PC-3 (cell line): Measurements from ENCODE around the gene MAN1B1. TPM values are rescaled to one million over a fixed set of nuclear protein-coding genes. Genes with fewer than 3 reads are reported as not detected.
"Not testable (repeated sequence)": the region's sequence is repeated elsewhere in the genome, so short reads cannot be mapped to it uniquely, and the experiment has no call there.

Experiments used
- ATAC-seq: fragments of 200-7000 bp; cut with Tn5 transposase; 2 replicates; pipeline ENCODE4 v1.9.1; 2020; ENCODE audit warnings: mild to moderate bottlenecking, moderate library complexity
- BruUV-seq: library from RNA; stranded (reverse); fragments of 400-500 nt; replicated peaks from 2 replicates; lab custom pipeline; 2021; lab: Mats Ljungman, UMichigan
- CTCF ChIA-PET: fragments of 300-600 bp; sonication (Branson Sonifier 250); formaldehyde crosslinking; loops from one replicate; lab custom pipeline; 2022; ENCODE audit warnings: antibody characterized with exemption; lab: Charles Lee
- POLR2A ChIA-PET: fragments of 300-600 bp; sonication (Branson Sonifier 250); formaldehyde crosslinking; loops from one replicate; lab custom pipeline; 2022; ENCODE audit warnings: antibody characterized with exemption; ENCODE audit not compliant: unreplicated experiment; lab: Charles Lee
- DNase-seq: peaks from one replicate; pipeline ENCODE4 v3.0.0-alpha.2; 2015
- H2AFZ ChIP-seq: fragments of 300-600 bp; sonication (generic); 2 replicates; pipeline ENCODE4 v1.6.0; 2016; ENCODE audit warnings: antibody characterized with exemption, low read length
- H3F3A ChIP-seq: fragments of 300-600 bp; sonication (generic); one replicate; pipeline ENCODE4 v1.6.0; 2017; ENCODE audit warnings: antibody characterized with exemption, low read length, control low read depth, mild to moderate bottlenecking; ENCODE audit not compliant: unreplicated experiment
- H3K27ac ChIP-seq: fragments of 300-600 bp; sonication (generic); 2 replicates; pipeline ENCODE4 v1.5.1; 2016; ENCODE audit warnings: mild to moderate bottlenecking, low read length
- H3K27me3 ChIP-seq: fragments of 300-600 bp; sonication (generic); 2 replicates; pipeline ENCODE4 v1.6.1; 2016; ENCODE audit warnings: low read length, mixed read lengths
- H3K36me3 ChIP-seq: fragments of 300-600 bp; sonication (generic); 2 replicates; pipeline ENCODE4 v1.6.1; 2016; ENCODE audit warnings: low read depth, mixed run types, low read length, mixed read lengths
- H3K4me1 ChIP-seq: fragments of 300-600 bp; sonication (generic); 2 replicates; pipeline ENCODE4 v1.5.1; 2016; ENCODE audit warnings: low read length; ENCODE audit not compliant: insufficient read depth
- H3K4me2 ChIP-seq: fragments of 300-600 bp; sonication (generic); 2 replicates; pipeline ENCODE4 v1.6.0; 2016; ENCODE audit warnings: low read length
- H3K4me3 ChIP-seq: fragments of 300-600 bp; sonication (generic); 2 replicates; pipeline ENCODE4 v1.5.1; 2016; ENCODE audit warnings: mild to moderate bottlenecking, low read length, mixed read lengths
- H3K79me2 ChIP-seq: fragments of 300-600 bp; sonication (generic); 2 replicates; pipeline ENCODE4 v1.6.1; 2017; ENCODE audit warnings: low read length, mixed read lengths
- H3K9ac ChIP-seq: fragments of 300-600 bp; sonication (generic); 2 replicates; pipeline ENCODE4 v1.6.0; 2016; ENCODE audit warnings: mild to moderate bottlenecking, low read length
- H3K9me2 ChIP-seq: fragments of 300-600 bp; sonication (generic); replicated peaks from 2 replicates; pipeline ENCODE4 v1.6.1; 2016; ENCODE audit warnings: mixed run types, low read length, mixed read lengths
- H3K9me3 ChIP-seq: fragments of 300-600 bp; sonication (generic); 2 replicates; pipeline ENCODE4 v1.6.1; 2016; ENCODE audit warnings: low read length, mixed read lengths
- H4K20me1 ChIP-seq: fragments of 300-600 bp; sonication (generic); 2 replicates; pipeline ENCODE4 v1.6.1; 2016; ENCODE audit warnings: low read length, mixed read lengths
- EZH2 ChIP-seq: fragments of 300-600 bp; sonication (generic); IDR thresholded peaks from one replicate; pipeline ENCODE4 v1.6.1; 2017; ENCODE audit warnings: antibody characterized with exemption, mild to moderate bottlenecking, low read length; ENCODE audit not compliant: unreplicated experiment
- EZH2phosphoT487 ChIP-seq: fragments of 300-600 bp; sonication (generic); IDR thresholded peaks from 2 replicates; pipeline ENCODE4 v1.6.1; 2018; ENCODE audit warnings: mild to moderate bottlenecking, antibody characterized with exemption, low read length, borderline replicate concordance
- intact Hi-C: fragments of 100-400 bp; cut with micrococcal nuclease; formaldehyde crosslinking; loops from 2 replicates; pipeline ENCODE4 v1.9.0; 2023
- total RNA-seq: library from RNA; depleted of rRNA; stranded (reverse); fragments of >200 nt; gene quantifications from 2 replicates; pipeline ENCODE4 v1.2.3, GENCODE V29; 2014
- TF ChIP-seq, protein P1 (sequence below): fragments of 300-600 bp; sonication (generic); conservative IDR thresholded peaks from 2 replicates; pipeline ENCODE4 v1.5.1; 2017; ENCODE audit warnings: antibody characterized with exemption, low read depth, mild to moderate bottlenecking, low read length

MAN1B1 gene
- total RNA-seq, 1 experiment from 2014 or later, result 65.5 TPM

DNA sequence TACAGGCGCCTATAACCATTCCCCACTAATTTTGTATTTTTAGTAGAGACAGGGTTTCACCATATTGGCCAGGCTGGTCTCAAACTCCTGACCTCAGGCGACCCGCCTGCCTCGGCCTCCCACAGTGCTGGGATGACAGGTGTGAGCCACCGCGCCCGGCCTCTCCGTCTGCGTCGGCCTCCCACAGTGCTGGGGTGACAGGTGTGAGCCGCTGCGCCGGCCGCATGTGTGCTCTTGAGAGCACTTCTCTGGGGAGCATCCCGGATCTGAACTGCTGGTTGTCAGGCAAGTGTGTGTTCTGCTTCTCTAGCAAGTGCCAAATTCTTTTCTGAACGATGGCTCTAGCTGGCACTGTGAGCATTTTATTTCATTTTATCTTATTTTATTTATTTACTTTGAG lies 29.2 kb upstream of the MAN1B1 start:
- no TSS peak for BruUV-seq
- TF ChIP-seq EZH2phosphoT487 (no peak), EZH2 (no peak)
- H3K4me2 ChIP-seq, result peak overlapping the region; percentile 57
- H3K36me3 ChIP-seq, result no peaks in the 10 kb centered on the region
- H3K27ac ChIP-seq, result no peak overlapping the region
- CTCF ChIA-PET, result no interaction called here
- ATAC-seq, result no peak; the same call in none of the 2 replicates
- no peaks in the 10 kb centered on the region for H4K20me1 ChIP-seq
- no peaks in the 10 kb centered on the region for H3F3A ChIP-seq
- no peaks in the 10 kb centered on the region for H3K27me3 ChIP-seq
- H3K4me3 ChIP-seq, result no peak overlapping the region
- H3K9me3 ChIP-seq, result no peaks in the 10 kb centered on the region
- POLR2A ChIA-PET, result interaction anchor here (0.7 kb wide), 1 partner anchor 28 kb away, joined by 3 read pairs; no protein-coding TSS in a partner anchor
- H2AFZ ChIP-seq, result no peak overlapping the region
- H3K4me1 ChIP-seq, result peaks cover 24% of the 10 kb centered on the region
- no peak for DNase-seq
- no peaks in the 10 kb centered on the region for H3K79me2 ChIP-seq
- H3K9ac ChIP-seq, result no peak overlapping the region
- intact Hi-C loops, result no loop called here
- no peaks in the 10 kb centered on the region for H3K9me2 ChIP-seq

DNA sequence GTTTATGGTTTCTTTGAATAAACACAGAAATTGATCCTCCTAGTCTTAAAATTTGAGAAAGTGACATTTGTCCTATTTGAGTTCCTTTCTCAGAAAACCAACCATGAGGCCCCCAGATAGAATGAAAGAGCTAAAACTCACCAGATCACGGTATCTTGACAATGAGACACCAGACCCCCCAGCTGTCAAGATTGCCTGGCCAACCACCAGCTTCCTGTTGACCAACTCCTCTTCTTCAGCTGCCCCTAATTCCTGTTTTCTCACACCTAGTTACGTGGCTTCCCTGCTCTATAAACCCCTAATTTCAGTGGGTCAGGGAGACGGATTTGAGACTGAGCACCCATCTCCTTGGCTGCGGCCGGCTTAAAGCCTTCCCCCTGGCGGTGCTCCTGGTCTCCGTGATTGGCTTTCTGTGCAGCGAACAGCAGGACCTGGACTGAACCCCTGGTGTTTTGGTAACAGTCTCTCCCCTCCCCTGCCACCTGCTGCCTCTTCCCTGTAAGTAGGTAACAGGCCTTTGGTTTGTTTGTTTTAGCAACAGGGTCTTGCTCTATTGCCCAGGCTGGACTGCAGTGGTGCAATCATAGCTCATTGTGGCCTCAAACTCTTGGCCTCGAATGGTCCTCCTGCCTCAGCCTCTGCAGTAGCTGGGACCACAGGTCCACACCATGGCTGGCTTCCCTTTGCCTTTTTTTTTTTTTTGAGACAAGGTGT lies 28.1 kb upstream of the MAN1B1 start:
- Histone ChIP-seq H3K27ac (no peak overlapping the region), H3K9ac (no peak overlapping the region), H3K36me3 (no peaks in the 10 kb centered on the region), H3K9me3 (no peaks in the 10 kb centered on the region), H3K79me2 (no peaks in the 10 kb centered on the region), H3K4me1 (peaks cover 24% of the 10 kb centered on the region), H3K4me3 (no peak overlapping the region), H4K20me1 (no peaks in the 10 kb centered on the region), H3K27me3 (no peaks in the 10 kb centered on the region), H2AFZ (no peak overlapping the region), H3K4me2 (no peak overlapping the region), H3F3A (no peaks in the 10 kb centered on the region), H3K9me2 (no peaks in the 10 kb centered on the region)
- TF ChIP-seq EZH2phosphoT487 (no peak), EZH2 (no peak)
- TF ChIP-seq, protein P1, sequence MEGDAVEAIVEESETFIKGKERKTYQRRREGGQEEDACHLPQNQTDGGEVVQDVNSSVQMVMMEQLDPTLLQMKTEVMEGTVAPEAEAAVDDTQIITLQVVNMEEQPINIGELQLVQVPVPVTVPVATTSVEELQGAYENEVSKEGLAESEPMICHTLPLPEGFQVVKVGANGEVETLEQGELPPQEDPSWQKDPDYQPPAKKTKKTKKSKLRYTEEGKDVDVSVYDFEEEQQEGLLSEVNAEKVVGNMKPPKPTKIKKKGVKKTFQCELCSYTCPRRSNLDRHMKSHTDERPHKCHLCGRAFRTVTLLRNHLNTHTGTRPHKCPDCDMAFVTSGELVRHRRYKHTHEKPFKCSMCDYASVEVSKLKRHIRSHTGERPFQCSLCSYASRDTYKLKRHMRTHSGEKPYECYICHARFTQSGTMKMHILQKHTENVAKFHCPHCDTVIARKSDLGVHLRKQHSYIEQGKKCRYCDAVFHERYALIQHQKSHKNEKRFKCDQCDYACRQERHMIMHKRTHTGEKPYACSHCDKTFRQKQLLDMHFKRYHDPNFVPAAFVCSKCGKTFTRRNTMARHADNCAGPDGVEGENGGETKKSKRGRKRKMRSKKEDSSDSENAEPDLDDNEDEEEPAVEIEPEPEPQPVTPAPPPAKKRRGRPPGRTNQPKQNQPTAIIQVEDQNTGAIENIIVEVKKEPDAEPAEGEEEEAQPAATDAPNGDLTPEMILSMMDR, result no peak
- DNase-seq (no peak), ATAC-seq (no peak)
- BruUV-seq, result no TSS peak
- CTCF ChIA-PET, result no interaction called here
- POLR2A ChIA-PET, result no interaction called here
- intact Hi-C loops, result no loop called here

DNA sequence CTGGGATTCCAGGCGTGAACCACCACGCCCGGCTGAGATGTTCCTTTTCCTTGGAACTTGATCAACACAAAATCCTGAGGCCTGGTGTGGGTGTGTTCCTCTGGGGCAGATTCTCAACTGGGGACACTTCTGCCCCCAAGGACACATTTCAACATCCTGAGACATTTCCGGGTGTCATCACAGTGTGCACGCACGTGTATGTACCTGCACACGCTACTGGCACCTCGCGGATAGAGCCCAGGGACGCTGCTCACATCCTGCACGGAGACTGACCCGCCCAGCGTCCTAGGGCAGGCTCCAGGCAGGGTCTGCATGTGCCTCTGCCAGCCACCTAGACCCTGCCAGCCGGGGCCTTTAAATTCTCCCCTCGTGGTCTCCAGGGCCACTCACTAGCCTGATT lies 24.4 kb upstream of the MAN1B1 start:
- Histone ChIP-seq H3K9ac (no peak overlapping the region), H3K4me2 (no peak overlapping the region), H3K4me3 (no peak overlapping the region), H3K36me3 (no peaks in the 10 kb centered on the region), H3K4me1 (peaks cover 3% of the 10 kb centered on the region; the same call in 1 of the 2 replicates), H3K79me2 (peaks cover 10% of the 10 kb centered on the region), H3K9me2 (no peaks in the 10 kb centered on the region), H3K27ac (no peak overlapping the region), H3K9me3 (no peaks in the 10 kb centered on the region), H3F3A (no peaks in the 10 kb centered on the region), H4K20me1 (no peaks in the 10 kb centered on the region), H2AFZ (no peak overlapping the region), H3K27me3 (no peaks in the 10 kb centered on the region)
- ChIA-PET CTCF (no interaction called here), POLR2A (no interaction called here)
- intact Hi-C loops, result no loop called here
- ATAC-seq (no peak), DNase-seq (no peak)
- BruUV-seq, result TSS peak; percentile 64
- TF ChIP-seq EZH2phosphoT487 (no peak), EZH2 (no peak)
- TF ChIP-seq, protein P1, result no peak

DNA sequence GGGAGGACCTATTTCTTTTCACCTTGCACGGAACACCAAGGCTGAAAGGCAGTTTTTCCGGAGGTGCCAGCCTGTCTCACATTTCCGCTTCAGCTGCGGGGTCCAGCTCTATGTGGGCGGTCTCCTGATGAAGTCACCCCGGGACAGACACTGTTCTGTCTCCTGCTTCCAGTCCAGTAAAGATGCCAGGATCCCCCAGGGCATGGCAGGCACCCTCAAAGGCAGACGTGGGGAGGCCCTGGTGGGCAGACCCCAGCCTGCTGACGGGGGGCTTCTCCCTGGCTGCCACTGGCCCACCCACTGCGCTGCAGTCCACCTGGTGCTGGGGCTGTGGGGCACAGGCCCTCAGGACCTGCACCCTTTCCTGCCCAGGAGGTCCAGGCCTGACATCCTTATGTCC lies 24.0 kb upstream of the MAN1B1 start:
- intact Hi-C loops, H3K9ac ChIP-seq, H3F3A ChIP-seq, H3K27me3 ChIP-seq, H3K27ac ChIP-seq, H4K20me1 ChIP-seq, H3K9me3 ChIP-seq, H3K36me3 ChIP-seq, POLR2A ChIA-PET, H2AFZ ChIP-seq, H3K79me2 ChIP-seq, BruUV-seq, DNase-seq, H3K4me3 ChIP-seq, CTCF ChIA-PET, H3K4me2 ChIP-seq, ATAC-seq, H3K9me2 ChIP-seq, H3K4me1 ChIP-seq: not testable (repeated sequence)
